HG03342 (cell line): ENCODE measurements around the gene FRAS1.
"Not testable (repeated sequence)": the region's sequence is repeated elsewhere in the genome, so short reads cannot be mapped to it uniquely, and the experiment has no call there.

Source experiments
- ATAC-seq: cut with Tn5 transposase; IDR thresholded peaks from one replicate; pipeline ENCODE4 v1.9.1; 2021; ENCODE audit warnings: mild to moderate bottlenecking, moderate library complexity; ENCODE audit not compliant: unreplicated experiment

FRAS1 gene

DNA sequence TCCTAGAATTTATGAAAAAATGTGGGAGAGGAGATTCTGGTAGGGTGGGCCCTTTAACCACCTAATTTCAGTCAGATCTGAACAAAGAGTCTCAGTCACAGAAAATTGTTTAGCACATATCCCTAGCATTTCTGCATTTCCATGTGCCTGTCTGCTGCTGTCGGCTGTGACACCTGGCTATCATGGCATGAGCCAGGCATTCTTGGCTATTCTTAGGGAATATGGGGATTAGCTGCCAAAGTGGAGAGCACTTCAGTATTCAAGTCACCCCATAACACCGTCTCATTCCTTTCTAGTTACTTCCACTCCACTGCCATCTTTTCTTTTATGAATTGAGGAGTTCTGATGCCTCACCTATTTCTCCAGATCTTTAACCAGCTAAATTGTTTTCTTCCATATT lies 211.5 kb downstream of the FRAS1 start:
- no peak for ATAC-seq

GRCh38 chr4:78275450-78275849 lies 218.3 kb downstream of the FRAS1 start:
- not testable (repeated sequence) for ATAC-seq

DNA sequence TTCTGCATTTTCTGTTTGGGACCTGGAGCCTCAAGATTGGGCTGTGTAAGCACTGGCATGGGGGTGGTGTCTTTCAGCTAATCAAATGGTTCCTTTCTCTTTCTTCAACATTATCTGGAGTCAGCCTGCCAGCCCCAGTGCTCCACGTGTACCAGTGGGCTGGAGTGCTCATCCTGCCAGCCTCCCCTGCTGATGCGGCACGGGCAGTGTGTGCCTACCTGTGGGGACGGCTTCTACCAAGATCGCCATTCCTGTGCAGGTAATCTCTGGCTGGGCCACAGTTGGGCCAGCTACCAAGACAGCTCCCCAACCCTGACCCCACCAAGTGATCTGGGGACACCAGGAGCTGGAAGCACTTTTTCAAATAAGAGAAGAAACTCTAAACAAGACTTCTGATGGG lies 229.2 kb downstream of the FRAS1 start:
- ATAC-seq = no peak

DNA sequence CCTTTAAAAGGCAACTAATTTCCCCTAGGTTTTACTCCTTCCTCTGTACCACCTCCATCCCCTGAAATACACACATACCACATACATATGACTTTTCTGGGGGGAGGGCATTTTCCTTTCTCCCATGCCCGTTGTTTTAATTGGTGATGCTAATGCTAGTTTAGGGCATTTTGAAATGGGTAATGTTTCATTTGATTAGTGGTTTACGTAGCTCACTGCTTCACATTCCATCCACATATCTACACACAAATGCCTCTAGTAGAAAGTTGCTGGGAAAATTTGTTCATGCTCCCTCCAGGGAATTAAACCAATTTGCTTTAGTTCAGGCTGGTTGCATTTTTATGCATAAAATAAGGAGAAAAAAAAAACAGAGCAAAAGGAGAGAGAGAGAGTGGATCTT lies 231.2 kb downstream of the FRAS1 start:
- ATAC-seq = no peak

- no peak for ATAC-seq
These were observed 234.2 kb downstream of the FRAS1 start for GRCh38 chr4:78291277-78291676.

DNA sequence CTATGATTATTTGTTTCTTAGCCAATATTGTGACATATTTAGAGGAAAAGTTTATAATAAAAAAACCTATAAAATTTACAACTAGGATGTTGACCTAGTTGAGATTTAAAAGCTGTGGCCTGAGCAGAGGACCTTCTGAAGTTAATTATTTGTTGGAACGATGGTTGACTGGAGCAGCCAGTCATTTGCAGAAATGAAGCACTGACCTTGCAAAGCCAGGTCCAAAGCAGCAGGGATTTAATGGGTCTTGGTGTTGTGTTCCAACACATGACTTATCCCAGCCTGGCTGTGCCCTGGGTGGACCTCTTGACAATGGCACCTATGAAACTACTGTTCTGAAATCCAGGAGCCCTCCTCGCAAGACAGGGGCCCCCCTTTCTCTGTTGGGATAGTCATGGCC lies 235.2 kb downstream of the FRAS1 start:
- ATAC-seq = no peak

GRCh38 chr4:78292856-78293255 lies 235.7 kb downstream of the FRAS1 start:
- no peak for ATAC-seq

DNA sequence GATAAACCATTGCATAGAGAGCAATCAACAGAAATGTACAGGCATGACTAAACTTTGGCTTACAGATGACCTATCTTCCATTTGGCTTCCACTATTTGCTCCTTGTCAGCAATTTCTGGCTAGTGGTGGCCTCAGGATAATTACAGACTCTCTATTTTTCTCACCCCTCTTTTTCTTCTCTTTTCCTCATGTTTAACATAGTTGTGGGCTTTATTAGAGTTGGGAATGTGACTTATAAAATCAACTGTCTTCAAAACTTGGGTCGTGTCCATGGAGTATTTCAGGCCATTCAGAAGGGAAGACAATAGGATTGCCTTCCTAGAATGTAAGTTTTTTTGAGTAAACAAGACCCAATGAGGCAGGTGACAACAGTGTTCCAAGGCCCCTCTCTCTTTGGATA lies 236.2 kb downstream of the FRAS1 start:
- ATAC-seq = no peak

GRCh38 chr4:78293821-78294301 lies 236.7 kb downstream of the FRAS1 start:
- no peak for ATAC-seq

DNA sequence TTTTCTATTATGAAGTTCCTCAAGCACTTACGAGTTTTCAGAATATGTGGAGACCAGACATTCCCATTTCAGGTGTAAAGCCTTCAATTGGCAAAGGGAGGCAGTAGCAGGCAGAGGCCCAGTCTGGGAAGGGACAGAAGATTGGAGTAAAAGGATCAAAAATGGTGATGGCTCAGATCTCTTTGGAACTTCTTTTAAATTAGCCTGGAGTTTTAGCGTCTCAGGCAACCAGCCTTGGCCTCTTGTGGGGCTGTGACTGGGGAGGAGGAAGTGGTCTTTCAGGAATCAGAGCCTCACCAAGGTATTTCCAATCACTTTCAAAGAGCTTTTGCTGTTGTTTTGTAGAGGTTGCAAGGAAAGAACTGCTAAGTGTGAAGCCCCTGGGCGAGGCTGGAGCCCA lies 239.1 kb downstream of the FRAS1 start:
- ATAC-seq = no peak

DNA sequence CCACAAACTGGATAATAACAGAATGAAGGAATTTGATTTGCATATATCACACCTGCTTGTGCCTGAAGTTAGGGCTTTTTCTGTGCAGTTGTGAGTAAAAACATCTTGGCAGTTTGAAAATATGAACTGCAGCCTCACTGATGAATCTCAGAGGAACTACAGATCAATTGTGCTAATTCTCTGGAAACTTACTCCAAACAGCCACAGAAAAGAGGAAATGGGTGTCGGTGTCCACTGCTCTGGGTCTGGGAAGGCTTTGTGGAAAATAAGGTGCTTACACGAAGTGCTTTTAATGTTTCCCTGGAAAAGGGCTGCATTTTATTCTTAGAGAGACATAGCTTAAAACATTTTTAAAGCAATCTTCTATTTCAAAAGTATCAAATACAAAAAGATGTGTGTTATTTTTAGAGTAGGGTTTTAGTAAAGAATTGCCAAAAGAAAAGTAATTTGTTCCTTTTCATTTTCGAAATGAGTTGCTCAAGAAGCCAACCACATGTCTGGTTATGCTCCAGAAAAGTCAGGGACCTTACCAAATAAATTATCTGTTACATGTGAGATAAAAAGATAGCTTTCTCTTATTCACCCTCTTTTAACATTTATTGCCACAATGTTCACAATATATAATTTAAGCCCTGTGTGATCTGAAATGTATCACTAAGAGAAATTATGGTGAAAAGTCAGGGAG lies 240.1 kb downstream of the FRAS1 start:
- ATAC-seq = peak; percentile 62

DNA sequence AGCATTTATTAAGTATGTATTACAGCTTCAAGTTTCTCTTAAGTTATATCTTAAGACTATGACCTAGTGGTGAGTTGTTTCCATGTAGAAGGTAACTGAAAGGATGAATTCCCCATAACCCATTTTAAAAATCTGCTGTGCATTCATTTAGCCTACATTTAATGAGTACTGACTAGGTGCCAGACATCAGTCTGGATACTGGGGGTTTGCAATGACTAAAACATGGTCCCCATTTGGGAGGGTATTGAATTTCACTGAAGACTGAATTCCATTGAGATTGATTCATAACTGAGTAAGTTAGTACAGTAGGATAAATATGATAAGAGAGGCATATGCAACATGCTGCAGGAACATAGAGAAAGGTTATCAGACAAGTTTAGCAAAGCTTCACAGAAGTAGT lies 241.5 kb downstream of the FRAS1 start:
- ATAC-seq = no peak

DNA sequence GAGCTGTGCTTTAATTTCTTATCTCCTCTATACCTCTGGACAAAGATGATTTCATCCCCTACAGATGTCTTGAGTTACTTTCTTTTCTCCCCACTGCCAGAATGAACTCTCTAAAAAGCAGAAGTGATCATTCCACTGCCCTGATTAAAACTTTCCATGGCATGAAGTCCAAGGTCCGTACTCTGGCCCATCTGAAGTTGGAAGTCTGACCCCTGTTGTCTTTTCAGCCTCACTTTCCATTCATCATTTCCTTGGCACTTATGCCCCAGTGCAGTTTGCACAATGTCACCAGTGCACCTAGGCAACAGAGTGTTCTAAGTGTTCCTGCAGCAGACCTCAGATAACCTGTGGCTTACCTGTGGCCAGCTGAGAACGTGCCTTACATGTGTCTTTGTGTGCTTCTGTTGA lies 242.4 kb downstream of the FRAS1 start:
- ATAC-seq = peak; percentile 61

DNA sequence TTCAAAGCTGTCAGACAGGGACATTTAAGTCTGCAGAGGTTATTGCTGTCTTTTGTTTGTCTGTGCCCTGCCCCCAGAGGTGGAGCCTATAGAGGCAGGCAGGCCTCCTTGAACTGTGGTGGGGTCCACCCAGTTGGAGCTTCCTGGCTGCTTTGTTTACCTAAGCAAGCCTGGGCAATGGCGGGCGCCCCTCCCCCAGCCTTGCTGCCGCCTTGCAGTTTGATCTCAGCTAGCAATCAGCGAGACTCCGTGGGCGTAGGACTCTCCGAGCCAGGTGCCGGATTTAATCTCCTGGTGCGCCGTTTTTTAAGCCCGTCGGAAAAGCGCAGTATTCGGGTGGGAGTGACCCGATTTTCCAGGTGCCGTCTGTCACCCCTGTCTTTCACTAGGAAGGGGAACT lies 250.1 kb downstream of the FRAS1 start:
- ATAC-seq = not testable (repeated sequence)

DNA sequence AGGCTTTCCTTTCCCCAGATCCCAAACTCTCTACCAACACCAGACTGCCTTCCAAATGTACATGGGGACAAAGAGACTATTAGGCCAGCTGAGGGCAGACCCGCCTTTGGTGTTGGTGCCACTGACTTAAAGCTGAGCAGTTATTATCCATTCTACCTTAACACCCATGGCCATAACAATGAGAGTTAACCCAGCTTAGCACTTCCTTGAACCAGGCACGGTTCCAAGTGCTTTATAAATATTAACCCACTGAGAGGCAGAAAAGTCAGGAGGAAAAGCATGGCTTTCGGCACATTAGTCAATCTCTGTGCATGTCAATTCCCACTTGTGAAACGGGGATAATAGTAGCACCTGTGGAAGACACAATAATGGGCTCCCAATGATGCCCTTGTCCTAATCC lies 251.4 kb downstream of the FRAS1 start:
- no peak for ATAC-seq

- no peak for ATAC-seq
These were observed 252.2 kb downstream of the FRAS1 start for GRCh38 chr4:78309352-78309751.

- no peak for ATAC-seq
These were observed 253.1 kb downstream of the FRAS1 start for GRCh38 chr4:78310007-78310739.

- ATAC-seq = no peak
These were observed 253.6 kb downstream of the FRAS1 start for GRCh38 chr4:78310740-78311115.

DNA sequence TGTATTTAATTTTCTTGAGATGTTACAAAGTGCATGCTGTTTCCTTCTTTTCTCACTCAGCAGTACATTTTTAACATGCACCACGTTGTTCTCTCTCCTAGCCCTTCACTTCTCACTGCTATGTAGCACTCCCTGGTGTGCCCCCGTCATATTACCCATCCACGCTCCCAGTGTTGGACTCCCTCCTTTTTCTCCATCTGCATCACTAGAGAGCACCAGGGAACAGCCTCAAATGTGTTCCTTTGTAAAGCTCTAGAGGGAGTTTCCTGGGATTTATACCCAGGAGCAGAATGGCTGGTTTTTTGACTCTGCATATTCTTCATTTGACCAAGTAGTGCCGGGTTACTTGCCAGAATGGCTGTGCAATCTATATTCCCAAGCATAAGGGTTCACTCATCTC lies 254.2 kb downstream of the FRAS1 start:
- no peak for ATAC-seq

DNA sequence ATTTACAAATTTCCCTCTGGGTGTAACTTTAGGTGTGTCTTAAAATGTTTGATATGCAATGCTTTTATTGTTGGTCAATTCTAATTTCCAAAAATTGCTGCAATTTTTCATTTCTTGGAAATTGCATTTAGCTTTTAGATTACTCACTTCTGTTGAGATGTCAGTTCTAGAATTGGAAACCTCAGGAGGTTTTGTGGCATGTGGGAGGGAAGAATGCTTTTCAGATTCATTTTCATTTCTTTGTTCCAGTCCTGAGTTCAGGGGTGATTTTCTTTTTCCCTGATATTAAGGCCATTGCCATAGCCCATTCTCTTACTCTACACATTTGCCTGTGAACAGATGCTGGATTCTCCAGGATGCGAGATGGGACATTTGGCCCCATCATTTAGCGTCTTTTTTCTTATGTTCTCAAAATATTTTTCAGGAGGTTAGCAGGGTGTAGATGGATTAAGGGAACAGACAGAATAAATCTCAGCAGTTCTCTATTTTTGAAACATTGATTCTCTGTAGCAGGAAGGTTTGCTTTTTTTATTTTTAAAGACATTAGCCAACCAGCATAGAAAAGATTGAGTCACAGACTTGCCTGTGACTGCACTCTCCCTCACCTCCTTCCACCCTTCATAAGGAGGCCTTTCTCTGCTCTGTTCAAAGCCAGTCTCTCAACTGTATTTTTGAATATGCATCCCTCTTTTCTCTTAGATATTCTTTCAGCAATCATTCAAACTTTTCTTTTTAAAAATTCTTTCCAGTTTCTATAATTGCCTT lies 256.0 kb downstream of the FRAS1 start:
- ATAC-seq = peak; percentile 38

GRCh38 chr4:78313754-78314120 lies 256.6 kb downstream of the FRAS1 start:
- peak; percentile 52 for ATAC-seq

GRCh38 chr4:78318126-78318525 lies 261.0 kb downstream of the FRAS1 start:
- no peak for ATAC-seq
